ENCODE measurements around the gene CDK7.
A peak's percentile ranks its signal among the peaks of the same experiment; 100 is the strongest.
"Not testable (repeated sequence)": the region's sequence is repeated elsewhere in the genome, so short reads cannot be mapped to it uniquely, and the experiment has no call there.

The CDK7 gene

GRCh38 chr5:69225860-69226259, 8.8 kb upstream of the CDK7 start:
- H4K20me1 ChIP-seq: peaks cover 0 to 26% (median 14%) of the 10 kb centered on the region in 11 experiments; a peak in 11 of 22 replicates
- no peak overlapping the region for H3K9ac ChIP-seq
- no peak overlapping the region for H3K4me3 ChIP-seq
- no peak for TF ChIP-seq Cebpa-rat (IDR thresholded peaks at IDR 0.05)
- H3K4me1 ChIP-seq: no peaks in the 10 kb centered on the region
- H3K36me3 ChIP-seq: peaks cover 47 to 78% (median 69%) of the 10 kb centered on the region in 11 experiments
- H3K27ac ChIP-seq: no peak overlapping the region
- no peaks in the 10 kb centered on the region for H3K9me3 ChIP-seq (replicated peaks in 1 of 11)
- no peak overlapping the region for H3K4me2 ChIP-seq
- no peaks in the 10 kb centered on the region for H3K27me3 ChIP-seq

DNA sequence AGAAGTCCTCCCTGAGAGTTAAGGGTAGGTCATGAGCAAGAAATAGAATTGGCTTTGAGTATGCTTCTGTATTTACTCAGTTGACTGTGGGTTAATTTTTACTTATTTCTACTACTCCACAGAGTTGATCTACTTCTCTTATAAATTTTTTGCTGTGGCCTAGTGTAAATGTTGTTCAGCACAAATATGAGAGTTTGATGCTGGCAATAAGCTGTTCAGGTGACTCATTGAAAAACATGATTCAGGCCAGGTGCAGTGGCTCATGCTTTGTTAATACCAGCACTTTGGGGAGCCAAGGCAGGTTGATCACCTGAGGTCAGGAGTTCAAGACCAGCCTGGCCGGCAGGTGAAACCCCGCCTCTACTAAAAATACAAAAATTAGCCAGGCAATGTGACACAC, 4.5 kb upstream of the CDK7 start:
- Histone ChIP-seq H3K4me2 (no peak overlapping the region), H3K27ac (no peak overlapping the region), H3K4me3 (no peak overlapping the region), H3K9ac (no peak overlapping the region), H3K9me3 (replicated peaks in 1 of 11) (no peaks in the 10 kb centered on the region), H3K4me1 (peaks cover 0 to 9% (median 6%) of the 10 kb centered on the region in 10 experiments; a peak in 13 of 20 replicates), H3K27me3 (no peaks in the 10 kb centered on the region), H4K20me1 (peaks cover 0 to 14% (median 0%) of the 10 kb centered on the region in 11 experiments; a peak in 5 of 22 replicates), H3K36me3 (peaks cover 38 to 69% (median 53%) of the 10 kb centered on the region in 11 experiments)
- no peak for TF ChIP-seq Cebpa-rat (IDR thresholded peaks at IDR 0.05)

DNA sequence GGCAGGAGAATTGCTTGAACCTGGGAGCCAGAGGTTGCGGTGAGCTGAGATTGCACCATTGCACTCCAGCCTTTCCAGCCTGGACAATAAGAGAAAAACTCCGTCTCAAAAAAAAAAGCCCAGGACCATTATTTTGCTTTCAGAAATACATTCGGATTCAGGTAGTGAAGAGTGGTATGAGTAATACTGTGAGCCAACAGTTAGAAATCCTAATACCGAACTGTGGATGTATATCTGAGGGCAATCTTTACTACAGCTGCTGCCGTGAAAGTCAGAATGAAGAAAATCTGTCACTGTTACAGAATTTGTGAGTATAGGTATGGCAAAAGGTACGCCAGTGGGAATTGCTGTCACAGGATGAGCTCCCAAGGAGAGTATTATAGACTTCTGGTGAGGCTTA, 3.4 kb upstream of the CDK7 start:
- no peaks in the 10 kb centered on the region for H3K27me3 ChIP-seq
- peaks cover 30 to 63% (median 45%) of the 10 kb centered on the region in 11 experiments for H3K36me3 ChIP-seq
- H3K4me1 ChIP-seq: peaks cover 10 to 20% (median 15%) of the 10 kb centered on the region in 10 experiments
- no peaks in the 10 kb centered on the region for H3K9me3 ChIP-seq (replicated peaks in 1 of 11)
- no peak for TF ChIP-seq Cebpa-rat (IDR thresholded peaks at IDR 0.05)
- H3K4me2 ChIP-seq: no peak overlapping the region
- peaks cover 0 to 7% (median 0%) of the 10 kb centered on the region in 11 experiments; a peak in 1 of 22 replicates for H4K20me1 ChIP-seq
- H3K9ac ChIP-seq: no peak overlapping the region
- no peak overlapping the region for H3K27ac ChIP-seq
- no peak overlapping the region for H3K4me3 ChIP-seq

GRCh38 chr5:69231851-69232250, 2.8 kb upstream of the CDK7 start:
- Histone ChIP-seq H3K4me1 (peaks cover 15 to 25% (median 21%) of the 10 kb centered on the region in 10 experiments), H3K9me3 (replicated peaks in 1 of 11) (no peaks in the 10 kb centered on the region), H3K27ac (no peak overlapping the region), H3K4me3 (no peak overlapping the region), H3K36me3 (peaks cover 27 to 63% (median 40%) of the 10 kb centered on the region in 11 experiments), H3K4me2 (no peak overlapping the region), H3K27me3 (no peaks in the 10 kb centered on the region), H4K20me1 (peaks cover 0 to 4% (median 0%) of the 10 kb centered on the region in 11 experiments; a peak in 2 of 22 replicates), H3K9ac (no peak overlapping the region)
- TF ChIP-seq Cebpa-rat (IDR thresholded peaks at IDR 0.05): no peak

- Histone ChIP-seq H3K36me3 (peaks cover 39 to 63% (median 50%) of the 10 kb centered on the region in 11 experiments), H3K4me1 (peaks cover 19 to 43% (median 29%) of the 10 kb centered on the region in 10 experiments), H3K4me2 (peak overlapping the region; percentile 71 to 94 (median 83); a peak in 19 of 22 replicates), H3K9ac (0 out of 22 replicates have a peak overlapping the region, but pooled peaks of 1 of the 11 experiments have one; percentile 10), H3K9me3 (replicated peaks in 1 of 11) (peaks cover under 1 to 14% (median 8%) of the 10 kb centered on the region in 11 experiments; a peak in 20 of 22 replicates), H4K20me1 (peaks cover 0 to 24% (median 0%) of the 10 kb centered on the region in 11 experiments; a peak in 4 of 22 replicates)
- not testable (repeated sequence) for H3K27ac ChIP-seq, H3K27me3 ChIP-seq, H3K4me3 ChIP-seq
Measured at GRCh38 chr5:69236733-69237132, 2.0 kb downstream of the CDK7 start.

DNA sequence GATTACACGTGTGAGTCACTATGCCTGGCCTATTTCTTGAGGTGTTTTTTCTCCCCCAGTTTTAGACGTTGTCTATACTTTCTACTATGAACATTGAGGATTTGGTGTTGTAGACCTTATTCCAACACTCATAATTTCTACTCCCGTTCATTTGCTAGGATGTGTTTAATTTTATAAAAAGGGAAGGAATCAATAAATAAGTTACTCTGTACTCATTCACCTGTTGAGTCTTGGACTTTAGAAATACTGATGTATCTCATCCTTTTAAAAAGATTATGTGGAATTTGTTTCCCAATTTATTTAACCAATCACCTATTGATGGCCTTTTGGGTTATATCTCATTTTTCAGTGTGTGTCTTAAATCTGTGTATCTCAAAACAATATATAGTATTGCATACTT, 3.2 kb downstream of the CDK7 start:
- H3K4me2 ChIP-seq: peak overlapping the region in 7 of 11 experiments; percentile 35 to 94 (median 83); a peak in 9 of 22 replicates
- H3K27me3 ChIP-seq: no peaks in the 10 kb centered on the region
- no peak overlapping the region for H3K9ac ChIP-seq
- peaks cover 19 to 43% (median 29%) of the 10 kb centered on the region in 10 experiments for H3K4me1 ChIP-seq
- H3K9me3 ChIP-seq (replicated peaks in 1 of 11): peaks cover 5 to 25% (median 20%) of the 10 kb centered on the region in 11 experiments; a peak in 20 of 22 replicates
- peaks cover 0 to 24% (median 3%) of the 10 kb centered on the region in 11 experiments; a peak in 5 of 22 replicates for H4K20me1 ChIP-seq
- no peak for TF ChIP-seq Cebpa-rat (IDR thresholded peaks at IDR 0.05)
- no peak overlapping the region for H3K4me3 ChIP-seq
- H3K27ac ChIP-seq: no peak overlapping the region
- H3K36me3 ChIP-seq: peaks cover 51 to 71% (median 59%) of the 10 kb centered on the region in 11 experiments

DNA sequence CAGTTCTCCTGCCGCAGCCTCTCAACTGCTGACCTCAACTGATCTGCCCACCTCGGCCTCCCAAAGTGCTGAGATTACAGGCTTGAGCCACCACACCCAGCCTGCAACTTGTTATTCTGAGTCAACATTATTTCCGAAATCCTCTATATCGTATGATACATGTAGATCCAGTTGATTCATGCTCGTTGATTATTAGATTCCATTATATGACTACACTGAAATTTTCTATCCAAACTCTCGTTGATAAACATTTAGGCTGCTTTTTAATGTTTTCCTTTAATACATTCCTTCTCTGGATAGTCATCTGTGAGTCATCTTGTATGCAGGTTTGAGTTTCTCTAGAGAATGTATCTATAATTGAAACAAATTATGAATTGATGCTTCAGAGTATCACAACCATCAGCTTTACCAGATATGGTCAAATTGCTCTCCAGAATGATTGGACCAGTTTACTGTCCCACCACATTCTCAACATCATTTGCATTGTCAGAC, 4.1 kb downstream of the CDK7 start:
- peaks cover 0 to 24% (median 9%) of the 10 kb centered on the region in 11 experiments; a peak in 5 of 22 replicates for H4K20me1 ChIP-seq
- H3K27me3 ChIP-seq: no peaks in the 10 kb centered on the region
- TF ChIP-seq Cebpa-rat (IDR thresholded peaks at IDR 0.05): no peak
- peak overlapping the region in 2 of 11 experiments; percentile 22 to 94; a peak in 1 of 22 replicates for H3K4me2 ChIP-seq
- H3K9ac ChIP-seq: no peak overlapping the region
- peaks cover 5 to 34% (median 26%) of the 10 kb centered on the region in 11 experiments; a peak in 20 of 22 replicates for H3K9me3 ChIP-seq (replicated peaks in 1 of 11)
- H3K4me1 ChIP-seq: peaks cover 19 to 41% (median 28%) of the 10 kb centered on the region in 10 experiments
- peaks cover 51 to 80% (median 68%) of the 10 kb centered on the region in 11 experiments for H3K36me3 ChIP-seq
- H3K27ac ChIP-seq: no peak overlapping the region
- no peak overlapping the region for H3K4me3 ChIP-seq

DNA sequence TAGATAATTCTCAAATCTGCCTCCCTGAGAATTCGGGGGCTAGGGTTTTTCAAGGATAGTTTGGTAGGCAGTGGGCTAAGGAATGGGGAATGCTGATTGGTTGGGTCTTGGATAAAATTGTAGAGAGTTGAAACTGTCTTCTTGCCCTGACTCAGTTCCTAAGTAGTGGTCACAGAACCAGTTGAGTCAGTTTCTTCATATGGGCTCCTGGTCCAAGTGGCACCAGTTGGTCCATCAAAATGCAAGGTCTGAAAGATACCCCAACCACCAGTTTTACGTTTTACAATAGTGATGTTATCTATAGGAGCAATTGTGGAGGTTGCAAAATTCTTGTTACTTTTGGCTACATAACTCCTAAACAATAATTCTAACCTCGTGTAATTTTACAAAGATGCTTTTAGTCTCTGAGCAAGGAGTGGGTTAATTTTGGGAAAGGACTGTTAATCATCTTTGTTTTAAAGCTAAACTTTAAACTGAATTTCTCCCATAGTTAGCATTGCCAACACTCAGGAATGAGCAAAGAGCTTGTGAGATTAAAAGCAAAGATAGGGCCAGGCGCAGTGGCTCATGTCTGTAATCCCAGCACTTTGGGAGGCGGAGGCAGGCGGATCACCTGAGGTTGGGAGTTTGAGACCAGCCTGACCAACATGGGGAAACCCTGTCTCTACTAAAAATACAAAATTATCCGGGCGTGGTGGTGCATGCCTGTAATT, 7.7 kb downstream of the CDK7 start:
- Histone ChIP-seq H3K4me1 (peaks cover 0 to 16% (median 3%) of the 10 kb centered on the region in 10 experiments; a peak in 11 of 20 replicates), H4K20me1 (peaks cover 0 to 28% (median 9%) of the 10 kb centered on the region in 11 experiments; a peak in 6 of 22 replicates), H3K36me3 (peaks cover 46 to 94% (median 81%) of the 10 kb centered on the region in 11 experiments), H3K4me2 (no peak overlapping the region), H3K9ac (no peak overlapping the region), H3K27ac (no peak overlapping the region), H3K4me3 (no peak overlapping the region), H3K9me3 (replicated peaks in 1 of 11) (peaks cover 16 to 60% (median 51%) of the 10 kb centered on the region in 11 experiments; a peak in 21 of 22 replicates), H3K27me3 (no peaks in the 10 kb centered on the region)
- TF ChIP-seq Cebpa-rat (IDR thresholded peaks at IDR 0.05): no peak

- TF ChIP-seq Cebpa-rat (IDR thresholded peaks at IDR 0.05): no peak
- Histone ChIP-seq H3K9me3 (replicated peaks in 1 of 11) (peaks cover 31 to 73% (median 64%) of the 10 kb centered on the region in 11 experiments), H4K20me1 (peaks cover 0 to 26% (median 0%) of the 10 kb centered on the region in 11 experiments; a peak in 8 of 22 replicates), H3K36me3 (peaks cover 31 to 84% (median 69%) of the 10 kb centered on the region in 11 experiments), H3K27ac (no peak overlapping the region), H3K9ac (no peak overlapping the region), H3K4me1 (no peaks in the 10 kb centered on the region), H3K4me2 (no peak overlapping the region), H3K4me3 (no peak overlapping the region), H3K27me3 (no peaks in the 10 kb centered on the region)
Measured at GRCh38 chr5:69245031-69245430, 10.3 kb downstream of the CDK7 start.

Data from BLaER1 treated with 17β-estradiol and CSF1 and Interleukin-3, amounts not matched to agents 10 nM and 100 nM (cell line).